Activated naive CD8-positive, alpha-beta T cell treated with anti-CD3 and anti-CD28 coated beads, Interleukin-2, amount 50 U/mL, for 16 hours (primary cell): ENCODE data around the gene ZXDC.

Experiments
- DNase-seq: peaks from one replicate; pipeline ENCODE4 v3.0.0-alpha.2; 2020; ENCODE audit warnings: low read depth, low spot score

Gene ZXDC

GRCh38 chr3:126436826-126437717, 38.6 kb downstream of the ZXDC start:
- no peak for DNase-seq

- no peak for DNase-seq
These were observed 40.0 kb downstream of the ZXDC start for GRCh38 chr3:126435456-126436315.

GRCh38 chr3:126434931-126435411, 40.7 kb downstream of the ZXDC start:
- DNase-seq = no peak

- DNase-seq = no peak
These were observed 41.5 kb downstream of the ZXDC start for GRCh38 chr3:126434264-126434590.

- DNase-seq = no peak
These were observed 42.0 kb downstream of the ZXDC start for GRCh38 chr3:126433496-126434263.

GRCh38 chr3:126433105-126433430, 42.6 kb downstream of the ZXDC start:
- DNase-seq = no peak

- no peak for DNase-seq
These were observed 43.2 kb downstream of the ZXDC start for GRCh38 chr3:126432361-126433104.

- DNase-seq = no peak
These were observed 44.6 kb downstream of the ZXDC start for GRCh38 chr3:126431103-126431534.

- no peak for DNase-seq
These were observed 50.9 kb downstream of the ZXDC start for GRCh38 chr3:126424751-126425150.

- DNase-seq = no peak
These were observed 51.5 kb downstream of the ZXDC start for GRCh38 chr3:126424039-126424717.

GRCh38 chr3:126423191-126424038, 52.3 kb downstream of the ZXDC start:
- DNase-seq = no peak

- no peak for DNase-seq
These were observed 53.1 kb downstream of the ZXDC start for GRCh38 chr3:126422571-126423091.

GRCh38 chr3:126422121-126422520, 53.6 kb downstream of the ZXDC start:
- DNase-seq = no peak

- DNase-seq = no peak
These were observed 54.0 kb downstream of the ZXDC start for GRCh38 chr3:126421573-126422119.

GRCh38 chr3:126419886-126420786, 55.6 kb downstream of the ZXDC start:
- no peak for DNase-seq

GRCh38 chr3:126419151-126419703, 56.5 kb downstream of the ZXDC start:
- DNase-seq = no peak

- no peak for DNase-seq
These were observed 57.0 kb downstream of the ZXDC start for GRCh38 chr3:126418661-126419131.
